Activated B cell treated with CpG ODN at 0.5 μM for 24 hours (primary cell): ENCODE measurements around the gene ECM2. TPM values are rescaled to one million over a fixed set of nuclear protein-coding genes. Genes with fewer than 3 reads are reported as not detected.

ENCODE experiments used
- ATAC-seq: fragments of 200-7000 bp; cut with Tn5 transposase; one replicate; pipeline ENCODE4 v1.10.0; 2021; ENCODE audit warnings: low read depth, mild to moderate bottlenecking, moderate library complexity
- CTCF ChIA-PET: fragments of 350-600 bp; sonication (Branson Sonifier 250); formaldehyde crosslinking; loops from one replicate; lab custom pipeline; 2021; ENCODE audit warnings: antibody characterized with exemption; lab: Charles Lee
- POLR2A ChIA-PET: fragments of 350-600 bp; sonication (Branson Sonifier 250); formaldehyde crosslinking; loops from one replicate; lab custom pipeline; 2021; ENCODE audit warnings: antibody characterized with exemption; lab: Charles Lee
- DNase-seq: peaks from one replicate; pipeline ENCODE4 v3.0.0; 2022
- H3K27ac Mint-ChIP-seq: one replicate; pipeline ENCODE4 v1.8.0; 2020; ENCODE audit warnings: mixed read lengths
- H3K27me3 Mint-ChIP-seq: one replicate; pipeline ENCODE4 v1.8.0; 2021; ENCODE audit warnings: mixed read lengths
- H3K36me3 Mint-ChIP-seq: one replicate; pipeline ENCODE4 v1.8.0; 2021; ENCODE audit warnings: low read depth, mixed read lengths
- H3K4me1 Mint-ChIP-seq: one replicate; pipeline ENCODE4 v1.8.0; 2021; ENCODE audit warnings: mixed read lengths
- H3K4me3 Mint-ChIP-seq: one replicate; pipeline ENCODE4 v1.8.0; 2020; ENCODE audit warnings: mild to moderate bottlenecking, mixed read lengths
- H3K9me3 Mint-ChIP-seq: one replicate; pipeline ENCODE4 v1.8.0; 2020; ENCODE audit warnings: mixed read lengths
- intact Hi-C: fragments of 100-400 bp; cut with micrococcal nuclease; formaldehyde crosslinking; loops from one replicate; pipeline ENCODE4 v1.15.1; 2024
- total RNA-seq: library from RNA; stranded (reverse); gene quantifications from 2 replicates; pipeline ENCODE4 v1.2.3, GENCODE V29; 2022
- TF ChIP-seq, protein P1 (sequence below): fragments of 200-600 bp; IDR thresholded peaks from one replicate; pipeline ENCODE4 v1.8.0; 2022; ENCODE audit warnings: antibody characterized with exemption, mild to moderate bottlenecking

The ECM2 gene
- total RNA-seq, 1 donor from 2014 or later, result not detected

DNA sequence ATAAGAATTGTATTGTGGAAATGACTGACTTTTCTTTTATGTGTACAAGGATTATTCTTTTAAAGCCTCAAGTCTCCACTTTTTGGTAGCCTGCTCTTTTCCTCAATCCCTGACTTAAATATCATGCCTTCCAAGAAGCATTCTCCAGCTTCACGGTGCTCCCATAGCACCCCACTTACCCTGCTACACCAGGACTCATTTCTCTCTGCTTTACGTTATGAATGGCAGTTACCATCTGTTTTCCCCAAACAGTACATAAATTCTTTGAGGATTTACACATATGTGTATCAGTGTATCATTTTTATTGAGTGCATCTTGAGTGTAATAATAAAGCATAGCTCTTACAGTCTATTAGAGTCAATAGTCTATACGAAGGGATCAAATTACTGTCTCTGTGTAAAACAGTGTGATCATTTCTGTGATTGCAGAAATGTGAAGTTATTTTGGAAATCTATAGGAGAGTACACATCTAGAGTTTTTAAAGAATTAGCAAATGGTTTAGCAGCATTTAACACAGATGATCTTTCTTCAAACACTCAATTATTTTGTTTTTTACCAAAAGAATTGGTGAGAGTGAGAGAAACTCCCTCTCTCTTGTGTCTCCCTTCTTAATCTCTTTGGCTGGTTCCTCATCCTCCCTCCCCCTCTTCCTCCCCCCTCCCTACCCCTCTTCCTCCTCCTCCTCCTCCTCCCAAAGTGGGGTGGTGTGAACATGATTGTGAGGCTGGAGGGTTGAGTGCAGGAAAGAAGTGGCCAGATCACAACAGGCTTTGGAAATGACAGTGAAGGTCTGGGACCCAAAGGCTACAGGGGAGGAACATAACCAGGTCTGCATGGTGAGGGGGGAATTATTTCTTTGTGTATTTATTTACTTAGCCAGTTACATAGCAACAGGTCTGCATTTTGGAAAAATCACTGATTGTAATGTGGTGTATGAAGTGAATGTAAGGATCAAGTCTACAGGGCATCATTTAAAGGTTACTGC, 27.6 kb upstream of the ECM2 start:
- no peaks in the 10 kb centered on the region for H3K4me1 Mint-ChIP-seq
- DNase-seq (no peak), ATAC-seq (no peak)
- intact Hi-C loops, result no loop called here
- no peaks in the 10 kb centered on the region for H3K27me3 Mint-ChIP-seq
- H3K27ac Mint-ChIP-seq, result no peak overlapping the region
- ChIA-PET POLR2A (no interaction called here), CTCF (no interaction called here)
- TF ChIP-seq, protein P1, sequence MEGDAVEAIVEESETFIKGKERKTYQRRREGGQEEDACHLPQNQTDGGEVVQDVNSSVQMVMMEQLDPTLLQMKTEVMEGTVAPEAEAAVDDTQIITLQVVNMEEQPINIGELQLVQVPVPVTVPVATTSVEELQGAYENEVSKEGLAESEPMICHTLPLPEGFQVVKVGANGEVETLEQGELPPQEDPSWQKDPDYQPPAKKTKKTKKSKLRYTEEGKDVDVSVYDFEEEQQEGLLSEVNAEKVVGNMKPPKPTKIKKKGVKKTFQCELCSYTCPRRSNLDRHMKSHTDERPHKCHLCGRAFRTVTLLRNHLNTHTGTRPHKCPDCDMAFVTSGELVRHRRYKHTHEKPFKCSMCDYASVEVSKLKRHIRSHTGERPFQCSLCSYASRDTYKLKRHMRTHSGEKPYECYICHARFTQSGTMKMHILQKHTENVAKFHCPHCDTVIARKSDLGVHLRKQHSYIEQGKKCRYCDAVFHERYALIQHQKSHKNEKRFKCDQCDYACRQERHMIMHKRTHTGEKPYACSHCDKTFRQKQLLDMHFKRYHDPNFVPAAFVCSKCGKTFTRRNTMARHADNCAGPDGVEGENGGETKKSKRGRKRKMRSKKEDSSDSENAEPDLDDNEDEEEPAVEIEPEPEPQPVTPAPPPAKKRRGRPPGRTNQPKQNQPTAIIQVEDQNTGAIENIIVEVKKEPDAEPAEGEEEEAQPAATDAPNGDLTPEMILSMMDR, result no peak
- peaks cover 8% of the 10 kb centered on the region for H3K9me3 Mint-ChIP-seq
- H3K36me3 Mint-ChIP-seq, result peaks cover 2% of the 10 kb centered on the region
- H3K4me3 Mint-ChIP-seq, result no peak overlapping the region

DNA sequence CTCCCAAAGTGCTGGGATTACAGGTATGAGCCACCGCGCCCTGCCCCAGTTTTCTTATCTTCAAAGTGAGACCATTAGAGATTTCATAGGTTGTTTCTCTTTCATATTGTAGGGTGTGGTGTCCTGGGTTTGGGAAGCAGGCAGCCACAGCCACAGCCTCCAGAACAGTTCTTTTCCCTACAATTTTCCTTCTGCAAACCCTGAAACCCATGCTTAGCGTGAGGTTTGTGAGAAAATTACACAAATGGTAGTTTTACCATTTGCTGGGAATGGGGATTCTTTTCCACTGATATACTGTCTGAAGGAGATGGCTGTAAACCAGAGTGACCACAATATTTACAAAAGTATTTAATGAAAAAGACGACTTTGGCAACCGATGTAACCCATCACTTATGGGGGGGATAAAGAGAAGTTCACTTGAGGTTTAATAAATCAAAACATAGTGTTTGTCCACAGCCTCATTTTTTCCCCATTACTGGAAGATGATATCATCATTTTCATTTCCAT, 26.7 kb upstream of the ECM2 start:
- TF ChIP-seq, protein P1, result no peak
- intact Hi-C loops, result no loop called here
- H3K4me1 Mint-ChIP-seq, result no peaks in the 10 kb centered on the region
- no peak overlapping the region for H3K27ac Mint-ChIP-seq
- H3K27me3 Mint-ChIP-seq, result no peaks in the 10 kb centered on the region
- no peak for ATAC-seq
- no peak overlapping the region for H3K4me3 Mint-ChIP-seq
- ChIA-PET POLR2A (no interaction called here), CTCF (no interaction called here)
- H3K9me3 Mint-ChIP-seq, result peaks cover 8% of the 10 kb centered on the region
- DNase-seq, result no peak
- peaks cover 2% of the 10 kb centered on the region for H3K36me3 Mint-ChIP-seq

DNA sequence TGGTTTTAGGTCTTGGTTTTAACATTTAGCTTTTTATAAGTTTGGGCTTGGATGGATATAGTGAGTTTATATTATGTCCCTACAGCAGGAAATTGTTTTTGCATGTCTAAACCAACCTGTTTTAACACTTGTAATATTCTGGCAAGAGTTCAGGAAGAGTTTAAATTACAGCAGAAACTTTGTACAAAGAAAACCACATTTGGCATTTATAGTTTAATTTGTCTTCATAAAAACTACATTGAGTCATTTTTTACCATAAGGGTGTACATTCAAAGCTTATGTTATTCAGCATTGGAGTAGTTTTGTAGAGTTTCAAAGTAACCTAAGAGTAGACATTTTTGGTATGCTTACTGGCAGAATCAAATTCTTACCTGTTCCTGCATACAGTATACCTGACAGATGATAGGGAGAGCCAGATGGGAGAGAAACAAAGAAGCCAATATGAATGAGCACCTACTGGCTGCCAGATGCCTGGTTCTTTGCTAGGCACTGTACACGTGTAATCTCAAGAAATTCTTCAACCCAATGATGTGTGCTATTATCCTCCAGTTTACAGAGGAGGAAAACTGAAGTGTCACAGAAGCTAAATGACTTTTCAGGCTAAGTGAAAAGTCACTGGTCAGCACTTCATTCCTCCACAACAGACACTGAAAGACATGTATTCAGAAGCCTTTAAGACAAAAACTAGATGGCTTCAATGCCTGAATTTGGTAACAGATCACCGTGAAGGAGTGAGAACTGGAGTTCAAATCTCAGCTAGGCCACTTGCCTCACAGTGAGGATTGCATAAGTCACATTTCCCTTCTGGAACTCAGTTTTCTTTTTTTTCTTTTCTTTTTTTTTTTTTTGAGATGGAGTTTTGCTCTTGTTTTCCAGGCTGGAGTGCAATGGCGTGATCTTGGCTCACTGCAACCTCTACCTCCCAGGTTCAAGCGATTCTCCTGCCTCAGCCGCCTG, 25.9 kb upstream of the ECM2 start:
- no peak for DNase-seq
- ATAC-seq, result no peak
- no peaks in the 10 kb centered on the region for H3K27me3 Mint-ChIP-seq
- ChIA-PET CTCF (no interaction called here), POLR2A (no interaction called here)
- intact Hi-C loops, result no loop called here
- peaks cover 2% of the 10 kb centered on the region for H3K36me3 Mint-ChIP-seq
- TF ChIP-seq, protein P1, result no peak
- no peak overlapping the region for H3K27ac Mint-ChIP-seq
- no peak overlapping the region for H3K4me3 Mint-ChIP-seq
- no peaks in the 10 kb centered on the region for H3K4me1 Mint-ChIP-seq
- H3K9me3 Mint-ChIP-seq, result peaks cover 5% of the 10 kb centered on the region

DNA sequence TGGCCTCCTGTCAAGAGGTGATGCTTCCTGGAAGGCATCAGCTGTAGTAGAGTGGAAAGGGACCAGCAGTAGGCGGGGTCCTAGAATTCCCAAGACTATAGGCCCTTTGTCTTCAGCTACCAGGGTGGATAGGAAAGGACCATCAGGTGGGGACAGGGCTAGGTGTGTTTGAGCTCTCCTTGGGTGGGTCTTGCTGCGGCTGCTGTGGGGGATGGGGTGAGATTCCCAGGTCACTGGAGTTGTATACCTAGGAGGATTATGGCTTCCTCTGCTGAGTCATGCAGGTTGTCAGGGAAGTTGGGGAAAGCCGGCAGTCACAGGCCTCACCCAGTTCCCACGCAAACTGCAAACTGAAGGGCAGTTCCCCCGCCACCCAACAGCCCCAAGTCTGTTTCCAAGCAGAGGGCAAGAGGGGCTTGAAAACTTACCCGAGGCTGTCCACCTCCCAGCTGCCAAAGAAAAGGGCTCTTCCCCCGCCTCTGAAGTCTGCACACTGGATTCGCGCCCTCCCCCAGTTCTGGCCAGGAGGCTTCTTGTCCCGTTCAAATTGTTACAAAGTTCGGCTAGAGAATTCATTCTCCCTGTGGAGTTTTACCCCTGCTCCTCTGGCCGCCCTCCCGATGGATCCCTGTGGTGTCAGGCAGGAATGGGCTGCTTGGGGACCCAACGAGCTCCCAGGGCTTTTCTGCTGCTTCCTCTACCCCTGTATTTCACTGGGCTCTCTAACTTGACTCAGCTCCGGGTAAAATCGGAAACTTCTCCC, 23.0 kb upstream of the ECM2 start:
- ChIA-PET CTCF (no interaction called here), POLR2A (no interaction called here)
- TF ChIP-seq, protein P1, result no peak
- DNase-seq, result no peak
- no peak overlapping the region for H3K27ac Mint-ChIP-seq
- no peaks in the 10 kb centered on the region for H3K36me3 Mint-ChIP-seq
- H3K4me1 Mint-ChIP-seq, result no peaks in the 10 kb centered on the region
- intact Hi-C loops, result no loop called here
- ATAC-seq, result no peak
- no peak overlapping the region for H3K4me3 Mint-ChIP-seq
- no peaks in the 10 kb centered on the region for H3K9me3 Mint-ChIP-seq
- H3K27me3 Mint-ChIP-seq, result no peaks in the 10 kb centered on the region
